ENCODE results near the gene NHSL1. TPM values are rescaled to one million over a fixed set of nuclear protein-coding genes. Genes with fewer than 3 reads are reported as not detected.
A peak's percentile ranks its signal among the peaks of the same experiment; 100 is the strongest.

The NHSL1 gene
- total and polyA plus RNA-seq, 7 experiments from 2014 or later = 0.05 to 1.2 (median 0.47) TPM; not detected in 1

GRCh38 chr6:138406443-138406842, 92.9 kb downstream of the NHSL1 start:
- Histone ChIP-seq H3K27me3 (ENCODE audit: control insufficient read depth in 2 of 2, insufficient read depth in 2 of 2, low read length in 2 of 2) (no peaks in the 10 kb centered on the region), H3K9me3 (ENCODE audit: control insufficient read depth in 2 of 3, low read length in 3 of 3) (no peaks in the 10 kb centered on the region), H3K4me3 (ENCODE audit: low read length) (no peak overlapping the region), H3K4me1 (ENCODE audit: control insufficient read depth in 2 of 2, insufficient read depth in 2 of 2, low read length in 2 of 2) (peaks cover 12 to 14% of the 10 kb centered on the region in 2 donors), H3K27ac (ENCODE audit: low read depth, low read length) (peak overlapping the region; percentile 25), H3K36me3 (ENCODE audit: control insufficient read depth in 2 of 3, insufficient read depth in 3 of 3, low read length in 3 of 3) (peaks cover 0 to 48% (median 7%) of the 10 kb centered on the region in 3 experiments)
- Mint-ChIP-seq H3K27me3 (peaks cover 0 to 14% (median 0%) of the 10 kb centered on the region in 5 donors), H3K27ac (peak overlapping the region in 7 of 9 donors; percentile 44 to 95 (median 70)), H3K4me3 (peak overlapping the region in 4 of 10 donors; percentile 28 to 78 (median 67)), H3K9me3 (peaks cover 0 to 3% (median 0%) of the 10 kb centered on the region in 11 donors), H3K36me3 (peaks cover 19 to 40% (median 28%) of the 10 kb centered on the region in 5 donors), H3K4me1 (peaks cover 15 to 53% (median 45%) of the 10 kb centered on the region in 7 donors)
- POLR2A ChIA-PET = interaction anchor here (1.6 kb wide), 1 partner anchor 10 kb away, joined by 3 read pairs; no protein-coding TSS in a partner anchor
- ATAC-seq = no peak
- CTCF ChIA-PET = interaction anchor here (0.6 to 1.5 kb wide), 4 partner anchors 8 to 290 kb away, joined by 3 to 7 read pairs (median 4); no protein-coding TSS in a partner anchor
- intact Hi-C loops (cut with micrococcal nuclease) = loop anchor here in 1 of 2 donors (5.0 to 10.0 kb wide), 3 partner anchors 402 to 592 kb away; no protein-coding TSS in a partner anchor
- no peak for DNase-seq

GRCh38 chr6:138405816-138406413, 93.4 kb downstream of the NHSL1 start:
- no peak for DNase-seq
- intact Hi-C loops (cut with micrococcal nuclease) = loop anchor here (2.0 to 10.0 kb wide), 5 partner anchors 17 to 591 kb away; partner anchors contain the start of gene PERP (in 1 of the 2)
- H3K4me1 Mint-ChIP-seq = peaks cover 12 to 52% (median 42%) of the 10 kb centered on the region in 7 donors
- Histone ChIP-seq H3K36me3 (ENCODE audit: control insufficient read depth in 2 of 3, insufficient read depth in 3 of 3, low read length in 3 of 3) (peaks cover 0 to 43% (median 7%) of the 10 kb centered on the region in 3 experiments), H3K4me3 (ENCODE audit: low read length) (no peak overlapping the region), H3K27me3 (ENCODE audit: control insufficient read depth in 2 of 2, insufficient read depth in 2 of 2, low read length in 2 of 2) (no peaks in the 10 kb centered on the region), H3K9me3 (ENCODE audit: control insufficient read depth in 2 of 3, low read length in 3 of 3) (no peaks in the 10 kb centered on the region), H3K4me1 (ENCODE audit: control insufficient read depth in 2 of 2, insufficient read depth in 2 of 2, low read length in 2 of 2) (peaks cover 12 to 14% of the 10 kb centered on the region in 2 donors), H3K27ac (ENCODE audit: low read depth, low read length) (peak overlapping the region; percentile 7)
- H3K27ac Mint-ChIP-seq = peak overlapping the region in 8 of 9 donors; percentile 44 to 95 (median 74)
- H3K36me3 Mint-ChIP-seq = peaks cover 15 to 34% (median 23%) of the 10 kb centered on the region in 5 donors
- H3K4me3 Mint-ChIP-seq = peak overlapping the region in 8 of 10 donors; percentile 4 to 89 (median 72)
- H3K27me3 Mint-ChIP-seq = peaks cover 0 to 19% (median 0%) of the 10 kb centered on the region in 5 donors
- ChIA-PET POLR2A (interaction anchor here (0.6 to 3.3 kb wide), 4 partner anchors 10 to 103 kb away, joined by 3 to 18 read pairs (median 4); no protein-coding TSS in a partner anchor), CTCF (interaction anchor here (0.6 to 1.5 kb wide), 5 partner anchors 9 to 290 kb away, joined by 3 to 7 read pairs (median 4); no protein-coding TSS in a partner anchor)
- H3K9me3 Mint-ChIP-seq = peaks cover 0 to 3% (median 0%) of the 10 kb centered on the region in 11 donors
- no peak for ATAC-seq

DNA sequence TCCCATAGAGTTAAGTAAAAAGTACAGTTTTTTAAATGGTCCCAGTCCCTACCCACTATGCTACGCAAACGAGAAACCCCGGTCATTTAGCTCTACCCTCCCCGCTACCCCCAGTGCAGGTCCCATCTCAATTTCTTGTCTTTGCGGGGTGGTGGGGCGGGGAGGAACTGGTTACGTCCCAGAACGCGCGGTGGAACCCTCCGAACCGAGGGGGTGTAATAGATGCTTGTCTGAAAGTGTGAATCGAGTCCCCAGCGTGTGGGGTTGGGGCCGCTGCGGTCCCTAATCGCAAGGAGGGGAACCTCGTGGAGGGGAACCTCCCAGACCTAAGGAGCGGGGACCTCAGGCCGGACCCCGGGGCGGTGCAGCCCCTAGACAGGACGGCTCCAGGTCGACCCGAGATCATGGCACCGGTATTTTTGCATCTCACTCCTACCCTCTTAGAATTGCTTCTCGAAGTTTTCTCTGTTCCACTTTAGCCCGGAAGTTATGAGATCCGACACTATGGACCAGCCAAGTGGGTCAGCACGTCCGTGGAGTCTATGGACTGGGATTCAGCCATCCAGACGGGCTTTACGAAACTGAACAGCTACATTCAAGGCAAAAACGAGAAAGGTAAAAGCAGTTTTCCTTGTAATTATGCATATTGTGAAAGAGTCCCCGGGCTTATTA, 94.5 kb downstream of the NHSL1 start:
- intact Hi-C loops (cut with micrococcal nuclease) = loop anchor here (1.0 to 10.0 kb wide), 19 partner anchors 18 to 1583 kb away; partner anchors contain the start of genes CCDC28A (in 2 of the 2), PERP (in 2 of the 2), CITED2 (in 1 of the 2) and PEX7 (in 1 of the 2)
- Mint-ChIP-seq H3K9me3 (peaks cover 0 to 3% (median 0%) of the 10 kb centered on the region in 11 donors), H3K27me3 (peaks cover 0 to 22% (median 0%) of the 10 kb centered on the region in 5 donors), H3K4me1 (peaks cover 9 to 49% (median 38%) of the 10 kb centered on the region in 7 donors), H3K36me3 (peaks cover 11 to 25% (median 15%) of the 10 kb centered on the region in 5 donors), H3K27ac (peak overlapping the region; percentile 70 to 95 (median 89)), H3K4me3 (peak overlapping the region; percentile 78 to 93 (median 86))
- Histone ChIP-seq H3K36me3 (ENCODE audit: control insufficient read depth in 2 of 3, insufficient read depth in 3 of 3, low read length in 3 of 3) (peaks cover 0 to 37% (median 4%) of the 10 kb centered on the region in 3 experiments), H3K4me1 (ENCODE audit: control insufficient read depth in 2 of 2, insufficient read depth in 2 of 2, low read length in 2 of 2) (peaks cover 12 to 14% of the 10 kb centered on the region in 2 donors), H3K9me3 (ENCODE audit: control insufficient read depth in 2 of 3, low read length in 3 of 3) (no peaks in the 10 kb centered on the region), H3K27ac (ENCODE audit: low read depth, low read length) (peak overlapping the region; percentile 76), H3K4me3 (ENCODE audit: low read length) (peak overlapping the region; percentile 98), H3K27me3 (ENCODE audit: control insufficient read depth in 2 of 2, insufficient read depth in 2 of 2, low read length in 2 of 2) (no peaks in the 10 kb centered on the region)
- ATAC-seq = peak; percentile 25
- peak in 7 of 9 donors; percentile 11 to 48 (median 43) for DNase-seq
- POLR2A ChIA-PET = interaction anchor here (0.5 to 3.3 kb wide), 7 partner anchors 12 to 919 kb away, joined by 3 to 18 read pairs (median 4); no protein-coding TSS in a partner anchor
- CTCF ChIA-PET = interaction anchor here (0.9 to 1.5 kb wide), 4 partner anchors 10 to 113 kb away, joined by 3 to 6 read pairs (median 4); no protein-coding TSS in a partner anchor

DNA sequence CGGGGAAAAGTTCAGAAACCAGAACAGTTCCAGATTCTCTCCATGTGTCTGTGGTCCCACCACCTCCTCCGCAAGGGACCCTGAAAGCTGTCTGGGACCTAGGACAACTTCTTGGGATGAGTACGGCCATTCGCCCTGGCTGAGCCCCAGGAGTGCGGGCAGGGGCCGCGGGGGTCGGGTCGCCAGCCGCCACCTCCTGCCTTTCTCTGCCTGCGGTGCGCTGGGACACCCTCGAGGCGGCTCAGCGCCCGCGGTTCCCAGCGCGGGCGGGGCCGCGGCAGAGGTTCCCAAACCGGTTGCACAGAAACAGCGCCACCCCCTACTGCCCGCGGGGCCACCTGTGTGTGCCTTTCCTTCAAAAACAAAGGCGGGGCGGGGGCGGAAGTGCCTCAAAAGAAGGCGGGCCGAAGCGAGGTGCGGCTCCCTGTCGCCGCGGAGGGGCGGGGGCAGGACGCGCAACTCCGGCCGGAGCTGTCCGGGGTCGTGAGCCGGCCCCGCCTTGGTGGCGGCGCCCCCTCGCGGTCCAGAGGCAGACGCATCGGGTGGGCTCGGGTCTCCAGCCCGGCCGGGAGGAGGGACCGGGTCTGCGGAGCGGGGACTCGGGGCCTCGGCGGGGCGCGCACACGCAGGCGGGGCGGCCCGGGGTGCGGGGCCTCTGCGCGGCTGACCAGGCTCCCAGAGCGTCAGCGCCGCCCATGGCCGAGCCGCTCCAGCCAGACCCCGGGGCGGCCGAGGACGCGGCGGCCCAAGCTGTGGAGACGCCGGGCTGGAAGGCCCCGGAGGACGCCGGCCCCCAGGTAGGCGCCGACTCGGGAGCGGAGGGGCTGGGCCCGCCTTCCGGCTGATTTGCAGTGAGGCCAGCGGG, 95.3 kb downstream of the NHSL1 start, which contains the start of gene HEBP2:
TSS of gene HEBP2 (plus strand) at position 423 of the 865 bp plus-strand sequence. CDS start at position 696, 273 bp downstream.
- Mint-ChIP-seq H3K9me3 (peaks cover 0 to 3% (median 0%) of the 10 kb centered on the region in 11 donors), H3K27ac (peak within 1 kb of the TSS; percentile 70 to 95 (median 89)), H3K36me3 (peaks cover 6 to 18% (median 8%) of the 10 kb centered on the region in 5 donors), H3K4me3 (peak within 1 kb of the TSS; percentile 78 to 93 (median 86)), H3K27me3 (peaks cover 0 to 22% (median 0%) of the 10 kb centered on the region in 5 donors), H3K4me1 (peaks cover 6 to 43% (median 32%) of the 10 kb centered on the region in 7 donors)
- ChIA-PET POLR2A (interaction anchor here (0.6 to 3.3 kb wide), 6 partner anchors 13 to 969 kb away, joined by 3 to 18 read pairs (median 4); no protein-coding TSS in a partner anchor), CTCF (interaction anchor here (0.6 to 1.6 kb wide), 7 partner anchors 30 to 675 kb away, joined by 3 to 6 read pairs (median 4); no protein-coding TSS in a partner anchor)
- intact Hi-C loops (cut with micrococcal nuclease) = loop anchor here (1.0 to 10.0 kb wide), 18 partner anchors 19 to 1582 kb away; partner anchors contain the start of genes CCDC28A (in 2 of the 2), PERP (in 2 of the 2), CITED2 (in 1 of the 2) and PEX7 (in 1 of the 2)
- Histone ChIP-seq H3K27me3 (ENCODE audit: control insufficient read depth in 2 of 2, insufficient read depth in 2 of 2, low read length in 2 of 2) (no peaks in the 10 kb centered on the region), H3K4me3 (ENCODE audit: low read length) (peak within 1 kb of the TSS; percentile 98), H3K4me1 (ENCODE audit: control insufficient read depth in 2 of 2, insufficient read depth in 2 of 2, low read length in 2 of 2) (peaks cover 12 to 14% of the 10 kb centered on the region in 2 donors), H3K9me3 (ENCODE audit: control insufficient read depth in 2 of 3, low read length in 3 of 3) (no peaks in the 10 kb centered on the region), H3K27ac (ENCODE audit: low read depth, low read length) (peak within 1 kb of the TSS; percentile 76), H3K36me3 (ENCODE audit: control insufficient read depth in 2 of 3, insufficient read depth in 3 of 3, low read length in 3 of 3) (peaks cover 0 to 29% (median 4%) of the 10 kb centered on the region in 3 experiments)
- ATAC-seq (peak; percentile 94), DNase-seq (peak; percentile 77 to 95 (median 90))

DNA sequence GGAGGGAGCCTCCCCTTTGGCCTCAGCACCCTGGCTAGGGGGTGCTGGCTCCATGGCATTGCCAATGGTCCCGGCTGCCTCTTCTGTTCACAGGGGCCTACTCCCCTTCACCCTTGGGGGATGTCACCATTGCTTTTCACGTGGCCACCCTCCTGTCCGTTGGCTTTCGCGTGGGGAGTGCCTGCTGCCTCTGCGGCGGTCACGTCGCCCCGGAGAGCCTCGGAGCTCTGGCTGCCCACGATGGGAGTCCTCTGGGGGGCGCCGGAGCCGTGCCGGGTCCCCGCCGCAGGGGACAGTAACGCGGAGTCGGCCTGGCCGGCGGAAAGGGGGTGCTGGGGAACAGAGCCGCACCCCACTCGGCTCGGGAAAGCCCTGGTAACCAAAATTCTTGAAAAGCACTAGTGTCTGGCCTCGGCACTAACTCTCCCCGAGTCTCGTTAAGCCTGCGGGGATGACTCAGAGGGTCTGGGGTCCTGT, 95.9 kb downstream of the NHSL1 start:
- no peaks in the 10 kb centered on the region for H3K9me3 ChIP-seq (ENCODE audit: control insufficient read depth in 2 of 3, low read length in 3 of 3)
- Mint-ChIP-seq H3K9me3 (peaks cover 0 to 3% (median 0%) of the 10 kb centered on the region in 11 donors), H3K4me3 (peak overlapping the region; percentile 72 to 88 (median 83)), H3K36me3 (peaks cover under 1 to 14% (median 4%) of the 10 kb centered on the region in 5 donors), H3K27ac (peak overlapping the region in 8 of 9 donors; percentile 61 to 84 (median 78)), H3K27me3 (peaks cover 0 to 22% (median 0%) of the 10 kb centered on the region in 5 donors), H3K4me1 (peaks cover 4 to 38% (median 28%) of the 10 kb centered on the region in 7 donors)
- H3K36me3 ChIP-seq (ENCODE audit: control insufficient read depth in 2 of 3, insufficient read depth in 3 of 3, low read length in 3 of 3) = peaks cover 0 to 22% (median 1%) of the 10 kb centered on the region in 3 experiments
- ChIA-PET POLR2A (interaction anchor here (0.7 to 3.3 kb wide), 6 partner anchors 12 to 1176 kb away, joined by 3 to 18 read pairs (median 4); no protein-coding TSS in a partner anchor), CTCF (interaction anchor here (0.6 to 1.6 kb wide), 4 partner anchors 31 to 675 kb away, joined by 3 to 6 read pairs (median 4); no protein-coding TSS in a partner anchor)
- no peaks in the 10 kb centered on the region for H3K27me3 ChIP-seq (ENCODE audit: control insufficient read depth in 2 of 2, insufficient read depth in 2 of 2, low read length in 2 of 2)
- H3K27ac ChIP-seq (ENCODE audit: low read depth, low read length) = peak overlapping the region; percentile 76
- intact Hi-C loops (cut with micrococcal nuclease) = loop anchor here in 1 of 2 donors (5.0 to 10.0 kb wide), 6 partner anchors 296 to 1581 kb away; partner anchors contain the start of genes PERP, PEX7 and TNFAIP3
- peak overlapping the region; percentile 98 for H3K4me3 ChIP-seq (ENCODE audit: low read length)
- ATAC-seq (peak; percentile 30), DNase-seq (peak in 6 of 9 donors; percentile 6 to 44 (median 24))
- peaks cover 12 to 14% of the 10 kb centered on the region in 2 donors for H3K4me1 ChIP-seq (ENCODE audit: control insufficient read depth in 2 of 2, insufficient read depth in 2 of 2, low read length in 2 of 2)
